ENCODE data around the gene ATP5MG. TPM values are rescaled to one million over a fixed set of nuclear protein-coding genes. Genes with fewer than 3 reads are reported as not detected.
A peak's percentile ranks its signal among the peaks of the same experiment; 100 is the strongest.

The ATP5MG gene
- total and polyA plus RNA-seq, 8 donors, result 98.5 to 312 (median 146) TPM

GRCh38 chr11:118359295-118359958 is 42.0 kb upstream of the ATP5MG start, which contains the start of gene UBE4A:
Gene UBE4A, plus strand, starts transcription at chr11:118359600. Its CDS starts 5,481 bp downstream, at chr11:118365081.
- intact Hi-C loops (cut with DNase I; ENCODE audit: low total_unique reads), result no loop called here
- WGBS, 5 donors, result 3 to 4% (median 3%) methylated on average over 33 of the region's 33 CpGs

GRCh38 chr11:118364956-118365615 is 36.3 kb upstream of the ATP5MG start:
- WGBS, 5 donors, result 89 to 95% (median 93%) methylated on average over 3 of the region's 3 CpGs
- Histone ChIP-seq H3K36me3 (peaks cover 22 to 63% (median 63%) of the 10 kb centered on the region in 4 donors), H3K9me3 (no peaks in the 10 kb centered on the region), H3K4me3 (no peak overlapping the region), H3K4me1 (peaks cover 7 to 38% (median 26%) of the 10 kb centered on the region in 4 donors), H3K27ac (no peak overlapping the region), H3K27me3 (no peaks in the 10 kb centered on the region)
- intact Hi-C loops (cut with DNase I; ENCODE audit: low total_unique reads), result loop anchor here (10.0 kb wide), 1 partner anchor 160 kb away; no protein-coding TSS in a partner anchor
- TF ChIP-seq POLR2AphosphoS5 (IDR thresholded peaks at IDR 0.05) (no peak), CTCF (IDR thresholded peaks at IDR 0.05) (no peak), POLR2A (IDR thresholded peaks at IDR 0.05) (no peak), EP300 (IDR thresholded peaks at IDR 0.05) (no peak)
- no peak for DNase-seq

More at GRCh38 chr11:118359295-118359958, 42.0 kb upstream of the ATP5MG start, which contains the start of gene UBE4A:
- Histone ChIP-seq H3K27ac (peak within 1 kb of the TSS; percentile 47 to 82 (median 70)), H3K36me3 (peaks cover 0 to 9% (median 6%) of the 10 kb centered on the region in 4 donors), H3K4me3 (peak within 1 kb of the TSS; percentile 55 to 86 (median 76)), H3K4me1 (peaks cover 7 to 50% (median 26%) of the 10 kb centered on the region in 4 donors), H3K27me3 (no peaks in the 10 kb centered on the region), H3K9me3 (no peaks in the 10 kb centered on the region)
- DNase-seq, result peak; percentile 97 to 98
- TF ChIP-seq POLR2AphosphoS5 (IDR thresholded peaks at IDR 0.05) (peak; percentile 73 to 96 (median 84)), CTCF (IDR thresholded peaks at IDR 0.05) (no peak)

DNA sequence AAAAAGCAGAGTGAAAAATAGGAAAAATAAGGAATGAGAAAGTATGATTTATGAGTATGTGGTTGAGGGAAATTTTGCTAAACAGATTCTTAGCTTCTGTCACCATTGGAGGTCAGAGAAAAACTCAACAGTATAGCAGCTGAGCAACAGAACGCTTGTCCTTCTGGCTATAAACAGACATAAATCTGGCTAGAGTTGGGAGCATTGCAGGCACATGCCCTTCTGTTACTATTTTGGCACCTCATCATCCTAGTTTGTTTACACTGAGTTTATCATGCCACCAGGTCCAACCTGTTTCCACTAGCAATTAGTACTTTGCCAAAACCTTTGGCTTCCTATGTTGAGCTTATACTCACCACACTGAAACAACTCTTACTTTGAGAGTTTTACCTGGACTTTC is 35.1 kb upstream of the ATP5MG start:
- H3K36me3 ChIP-seq, result peaks cover 34 to 75% (median 75%) of the 10 kb centered on the region in 4 donors
- no peak for TF ChIP-seq EP300 (IDR thresholded peaks at IDR 0.05)
- TF ChIP-seq POLR2A (IDR thresholded peaks at IDR 0.05), result no peak
- TF ChIP-seq CTCF (IDR thresholded peaks at IDR 0.05), result no peak
- TF ChIP-seq POLR2AphosphoS5 (IDR thresholded peaks at IDR 0.05), result no peak
- no peaks in the 10 kb centered on the region for H3K27me3 ChIP-seq
- peaks cover 0 to 26% (median 14%) of the 10 kb centered on the region in 4 donors for H3K4me1 ChIP-seq
- intact Hi-C loops (cut with DNase I; ENCODE audit: low total_unique reads), result loop anchor here (10.0 kb wide), 1 partner anchor 161 kb away; no protein-coding TSS in a partner anchor
- H3K27ac ChIP-seq, result no peak overlapping the region
- no peaks in the 10 kb centered on the region for H3K9me3 ChIP-seq
- 27 to 67% (median 35%) methylated on average over 1 of the region's 1 CpG for WGBS, 5 donors
- no peak overlapping the region for H3K4me3 ChIP-seq
- DNase-seq, result no peak

DNA sequence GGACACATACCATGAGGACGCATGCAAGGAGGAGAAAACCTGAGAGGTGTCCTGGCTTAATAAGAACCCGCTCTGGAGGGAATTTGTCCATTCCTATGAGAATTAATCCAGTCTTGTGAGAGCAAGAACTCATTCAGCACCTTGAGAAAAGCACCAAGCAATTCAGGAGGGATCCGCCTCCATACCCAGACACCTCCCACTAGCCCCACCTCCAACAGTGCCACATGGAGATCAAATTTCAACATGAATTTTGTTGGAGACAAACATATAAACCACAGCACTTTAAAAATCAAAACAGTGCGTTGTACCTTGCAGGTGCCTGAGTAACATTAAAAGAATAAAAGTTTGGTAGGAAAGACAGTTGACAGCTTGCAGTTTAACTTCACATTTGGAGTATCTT is 30.6 kb upstream of the ATP5MG start:
- Histone ChIP-seq H3K4me3 (no peak overlapping the region), H3K27me3 (no peaks in the 10 kb centered on the region), H3K4me1 (peaks cover 0 to 6% (median 0%) of the 10 kb centered on the region in 4 donors), H3K9me3 (no peaks in the 10 kb centered on the region), H3K27ac (no peak overlapping the region), H3K36me3 (peaks cover 77 to 100% (median 100%) of the 10 kb centered on the region in 4 donors)
- DNase-seq, result no peak
- 86 to 97% (median 95%) methylated on average over 4 of the region's 4 CpGs for WGBS, 5 donors
- intact Hi-C loops (cut with DNase I; ENCODE audit: low total_unique reads), result no loop called here
- no peak for TF ChIP-seq POLR2A (IDR thresholded peaks at IDR 0.05)
- TF ChIP-seq POLR2AphosphoS5 (IDR thresholded peaks at IDR 0.05), result no peak
- TF ChIP-seq CTCF (IDR thresholded peaks at IDR 0.05), result no peak
- TF ChIP-seq EP300 (IDR thresholded peaks at IDR 0.05), result no peak

Data from stomach (tissue), 9 donors.